Measurements from ENCODE around the gene CCL4L2. TPM values are rescaled to one million over a fixed set of nuclear protein-coding genes. Genes with fewer than 3 reads are reported as not detected.
"Not testable (repeated sequence)": the region's sequence is repeated elsewhere in the genome, so short reads cannot be mapped to it uniquely, and the experiment has no call there.

The CCL4L2 gene
- total RNA-seq, 2 donors from 2014 or later, result 24.9 to 37.4 TPM

DNA sequence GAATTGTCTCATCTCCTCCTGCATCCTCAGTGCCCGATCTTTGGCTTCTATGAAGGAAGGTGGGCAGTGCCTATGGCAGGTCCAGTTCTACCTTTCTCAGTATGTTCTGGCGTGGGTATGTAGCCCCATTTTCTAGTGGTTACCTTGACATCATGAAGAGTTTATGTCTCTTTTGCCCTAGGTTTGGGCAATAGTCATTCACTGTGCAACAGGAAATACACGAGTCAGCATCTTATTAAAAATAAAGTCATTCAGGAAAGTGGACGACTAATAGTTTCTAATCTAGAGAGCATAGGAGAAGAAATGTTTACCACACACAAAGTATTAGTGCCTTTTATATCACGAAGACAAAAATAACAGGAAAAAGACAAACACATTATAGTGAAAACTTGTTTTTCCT lies 20.9 kb upstream of the CCL4L2 start:
- peaks cover 66 to 87% of the 10 kb centered on the region in 2 donors for H3K4me1 Mint-ChIP-seq (ENCODE audit: low read depth in 2 of 2)

DNA sequence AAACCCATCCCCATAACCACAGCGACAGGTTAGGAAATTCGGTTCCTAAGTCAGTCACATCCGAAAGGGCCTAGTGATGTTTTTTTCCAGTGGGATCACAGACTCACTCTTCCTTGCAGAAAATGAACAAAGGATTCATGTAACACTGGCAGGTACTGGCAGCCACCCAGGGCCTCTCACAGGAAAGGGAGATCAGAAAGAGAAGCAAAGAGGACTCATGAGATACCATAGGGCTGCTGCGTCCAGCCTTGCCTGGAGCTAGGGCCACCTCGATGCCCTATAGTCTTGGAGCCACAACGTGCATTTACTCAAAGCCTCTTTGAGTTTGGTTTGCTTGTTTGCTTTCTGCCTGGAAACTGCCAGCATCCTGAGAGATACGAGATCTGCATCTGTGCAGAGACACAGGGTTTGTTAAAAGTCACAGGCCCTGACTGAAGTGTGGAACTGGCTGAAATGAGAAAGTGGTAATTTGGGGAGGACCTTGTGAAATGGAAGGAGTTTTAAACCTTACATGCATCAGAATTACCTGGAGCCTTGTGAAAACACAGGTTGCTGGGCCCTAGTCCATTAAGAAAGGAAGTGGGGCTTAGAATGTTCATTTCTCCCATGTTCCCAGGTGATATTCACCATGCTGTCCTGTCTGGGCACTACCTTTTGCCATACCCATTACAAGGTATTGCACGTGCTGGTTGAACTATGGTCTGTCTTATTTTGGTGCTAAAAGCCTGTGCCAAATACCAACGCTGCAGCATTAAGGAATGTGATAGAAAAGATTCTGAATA lies 20.1 kb upstream of the CCL4L2 start:
- H3K9me3 Mint-ChIP-seq; ATAC-seq; DNase-seq (ENCODE audit: low spot score); H3K36me3 Mint-ChIP-seq; H3K27me3 Mint-ChIP-seq: not testable (repeated sequence)
- Mint-ChIP-seq H3K27ac (peak overlapping the region; percentile 77 to 84), H3K4me1 (ENCODE audit: low read depth in 2 of 2) (peaks cover 66 to 84% of the 10 kb centered on the region in 2 donors), H3K4me3 (peak overlapping the region; percentile 77)

More for the DNA sequence above, 20.9 kb upstream of the CCL4L2 start:
- not testable (repeated sequence) for DNase-seq (ENCODE audit: low spot score); H3K27me3 Mint-ChIP-seq; H3K36me3 Mint-ChIP-seq; H3K9me3 Mint-ChIP-seq; ATAC-seq
- H3K4me3 Mint-ChIP-seq, result peak overlapping the region; percentile 77
- peak overlapping the region; percentile 56 to 84 for H3K27ac Mint-ChIP-seq

DNA sequence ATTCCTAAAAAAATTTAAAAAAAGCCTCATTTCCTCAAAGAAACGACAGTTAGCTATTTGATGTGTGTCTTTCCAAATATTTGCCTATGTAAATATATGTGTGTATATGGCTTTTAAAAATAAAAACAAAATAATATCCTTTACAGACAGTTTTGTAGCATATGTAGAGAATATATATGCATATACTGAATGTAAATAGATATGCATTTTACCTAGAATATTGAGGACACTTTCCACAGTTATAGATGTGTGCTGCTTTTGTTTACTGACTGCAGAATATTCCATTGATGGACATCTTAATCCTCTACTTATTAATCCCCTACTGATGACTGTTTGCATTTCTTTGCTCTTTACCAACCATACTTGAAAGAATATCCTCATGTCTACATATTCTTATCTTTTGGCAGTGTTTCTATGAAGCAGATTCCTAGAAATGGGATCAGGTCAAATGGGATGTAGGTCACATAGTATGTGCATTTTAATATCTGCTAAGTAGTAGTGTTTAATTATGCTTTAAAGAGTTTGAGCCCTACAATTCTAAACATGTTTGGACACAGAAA lies 17.6 kb upstream of the CCL4L2 start:
- Mint-ChIP-seq H3K4me1 (ENCODE audit: low read depth in 2 of 2) (peaks cover 73 to 90% of the 10 kb centered on the region in 2 donors), H3K9me3 (no peaks in the 10 kb centered on the region), H3K27ac (no peak overlapping the region), H3K27me3 (no peaks in the 10 kb centered on the region), H3K4me3 (no peak overlapping the region), H3K36me3 (no peaks in the 10 kb centered on the region)
- DNase-seq (ENCODE audit: low spot score) (no peak), ATAC-seq (no peak)

DNA sequence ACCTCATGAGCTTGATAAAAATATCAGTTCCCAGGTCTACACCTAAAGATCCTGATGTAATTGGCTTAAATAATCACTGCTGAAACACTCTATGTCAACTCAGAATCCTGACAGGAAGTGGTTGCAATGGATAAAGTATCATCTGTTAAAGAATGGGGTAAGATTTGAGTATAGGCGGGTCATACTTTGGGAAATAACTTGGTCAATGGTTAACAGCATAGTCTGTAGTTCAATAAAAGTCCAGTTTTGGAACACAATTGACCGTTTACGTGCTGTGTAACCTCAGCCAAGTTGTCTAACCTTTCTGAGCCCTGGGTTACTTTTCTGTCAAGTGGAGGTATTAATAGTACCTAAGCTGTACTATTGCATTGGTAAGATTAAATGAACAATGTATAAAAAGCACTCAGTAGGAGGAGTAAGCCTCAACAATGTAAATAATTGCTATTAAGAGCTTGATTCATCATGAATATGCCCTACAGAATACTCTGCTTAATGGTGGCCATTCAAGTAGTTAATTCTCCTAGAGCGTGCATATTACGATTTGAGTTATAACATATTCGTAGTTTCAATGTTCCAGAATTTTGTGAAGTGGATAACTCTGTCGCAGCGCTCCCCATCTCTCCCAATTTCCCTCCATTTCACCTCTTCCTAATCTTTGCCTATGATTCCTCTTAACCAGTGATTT lies 16.6 kb upstream of the CCL4L2 start:
- H3K27ac Mint-ChIP-seq; H3K9me3 Mint-ChIP-seq; DNase-seq (ENCODE audit: low spot score); H3K36me3 Mint-ChIP-seq; ATAC-seq; H3K27me3 Mint-ChIP-seq: not testable (repeated sequence)
- H3K4me3 Mint-ChIP-seq, result peak overlapping the region; percentile 16
- peaks cover 74 to 90% of the 10 kb centered on the region in 2 donors for H3K4me1 Mint-ChIP-seq (ENCODE audit: low read depth in 2 of 2)

DNA sequence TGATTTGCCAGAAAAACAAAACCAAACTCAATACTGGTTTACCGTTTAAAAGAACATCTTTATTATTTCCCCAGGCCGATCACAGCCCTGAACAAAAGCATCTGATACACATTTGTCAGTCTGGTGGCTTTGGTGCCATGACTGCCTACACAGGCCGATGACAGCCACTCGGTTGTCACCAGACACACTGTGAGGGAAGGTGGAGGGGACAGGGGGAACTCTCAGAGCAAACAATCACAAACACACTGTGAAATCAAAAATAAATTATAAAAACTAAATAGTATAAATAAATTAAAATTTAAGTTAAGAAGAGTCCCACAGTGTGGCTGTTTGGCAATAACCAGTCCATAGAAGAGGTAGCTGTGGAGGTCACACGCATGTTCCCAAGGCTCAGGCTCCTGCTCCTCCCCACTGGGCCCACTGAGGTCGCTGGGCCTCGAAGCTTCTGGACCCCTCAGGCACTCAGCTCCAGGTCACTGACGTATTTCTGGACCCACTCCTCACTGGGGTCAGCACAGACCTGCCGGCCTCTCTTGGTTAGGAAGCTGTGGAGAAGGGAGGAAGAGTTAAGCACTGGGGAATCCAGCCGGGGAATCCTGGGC lies 15.9 kb upstream of the CCL4L2 start:
- H3K27me3 Mint-ChIP-seq; H3K36me3 Mint-ChIP-seq; H3K9me3 Mint-ChIP-seq; ATAC-seq; DNase-seq (ENCODE audit: low spot score): not testable (repeated sequence)
- peak overlapping the region; percentile 16 for H3K4me3 Mint-ChIP-seq
- H3K27ac Mint-ChIP-seq, result peak overlapping the region; percentile 77 to 91
- H3K4me1 Mint-ChIP-seq (ENCODE audit: low read depth in 2 of 2), result peaks cover 72 to 91% of the 10 kb centered on the region in 2 donors

DNA sequence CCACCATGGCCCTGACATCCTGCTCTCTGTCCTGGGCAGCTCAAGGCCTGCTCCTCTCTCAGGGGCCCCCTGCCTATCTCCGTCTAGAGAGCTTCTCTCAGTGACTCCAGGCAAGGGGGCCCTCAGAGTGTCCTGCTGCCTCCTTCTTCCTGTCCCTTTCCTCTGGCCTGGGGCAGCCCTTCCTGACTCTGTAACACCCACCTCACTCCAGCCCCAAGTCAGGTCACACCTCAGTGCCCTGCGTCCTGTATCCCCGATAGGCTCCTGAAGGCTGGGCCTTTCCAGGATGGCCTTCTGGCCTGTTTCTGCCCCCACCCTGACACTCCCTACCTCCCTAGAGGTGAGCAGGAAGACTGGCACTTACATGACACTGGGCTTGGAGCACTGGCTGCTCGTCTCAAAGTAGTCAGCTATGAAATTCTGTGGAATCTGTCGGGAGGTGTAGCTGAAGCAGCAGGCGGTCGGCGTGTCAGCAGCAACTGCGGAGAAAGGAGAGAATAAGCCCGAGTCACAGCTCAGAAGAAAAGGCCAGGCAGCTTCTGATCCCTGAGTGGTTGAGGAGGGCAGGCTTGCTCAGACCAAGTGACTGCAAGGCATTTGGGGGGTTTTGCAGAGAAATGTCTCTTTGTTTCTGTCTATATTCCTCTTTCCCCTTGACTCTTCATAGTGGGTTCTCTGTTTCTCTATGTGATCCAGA lies 15.3 kb upstream of the CCL4L2 start:
- H3K27ac Mint-ChIP-seq, result peak overlapping the region; percentile 77 to 91
- DNase-seq (ENCODE audit: low spot score) (no peak), ATAC-seq (no peak)
- H3K9me3 Mint-ChIP-seq, result no peaks in the 10 kb centered on the region
- no peaks in the 10 kb centered on the region for H3K36me3 Mint-ChIP-seq
- H3K4me1 Mint-ChIP-seq (ENCODE audit: low read depth in 2 of 2), result peaks cover 72 to 91% of the 10 kb centered on the region in 2 donors
- H3K27me3 Mint-ChIP-seq, result no peaks in the 10 kb centered on the region
- H3K4me3 Mint-ChIP-seq, result peak overlapping the region; percentile 72

DNA sequence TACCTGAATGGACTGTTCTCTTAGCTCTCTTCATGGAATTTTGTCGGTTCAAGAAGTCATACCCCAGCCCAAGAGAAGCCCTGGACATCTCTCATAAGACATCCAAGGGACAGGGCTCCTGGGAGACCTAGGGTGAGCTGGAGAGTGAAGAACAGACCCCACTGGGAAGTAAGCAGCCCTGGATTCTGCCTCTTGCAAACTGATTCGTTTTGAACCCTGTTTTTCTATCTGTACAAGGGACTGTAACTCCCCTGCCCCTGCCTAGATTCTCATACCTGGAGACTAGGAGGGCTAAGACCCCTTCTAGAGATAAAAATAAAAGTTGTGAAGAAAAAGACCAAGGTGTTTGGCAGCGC lies 14.8 kb upstream of the CCL4L2 start:
- DNase-seq (ENCODE audit: low spot score) (no peak), ATAC-seq (no peak)
- Mint-ChIP-seq H3K9me3 (no peaks in the 10 kb centered on the region), H3K4me3 (peak overlapping the region; percentile 72), H3K27me3 (no peaks in the 10 kb centered on the region), H3K27ac (peak overlapping the region; percentile 77 to 91), H3K4me1 (ENCODE audit: low read depth in 2 of 2) (peaks cover 70 to 91% of the 10 kb centered on the region in 2 donors), H3K36me3 (no peaks in the 10 kb centered on the region)

DNA sequence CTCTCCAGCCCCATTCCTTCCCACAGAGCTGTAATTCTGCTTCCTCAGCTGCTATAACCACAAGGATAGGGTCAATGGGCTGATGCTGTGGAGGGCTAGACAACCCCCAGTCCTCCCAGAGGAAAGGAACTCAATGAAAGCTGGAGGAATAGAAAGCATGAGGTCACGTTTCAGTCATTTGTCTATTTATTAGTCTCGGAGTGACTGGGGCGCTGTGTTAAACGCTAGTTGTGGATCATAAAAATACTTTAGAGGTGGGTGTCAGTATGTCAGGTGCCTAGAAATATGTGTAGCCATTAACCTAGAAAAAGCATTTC lies 13.5 kb upstream of the CCL4L2 start:
- Mint-ChIP-seq H3K36me3 (no peaks in the 10 kb centered on the region), H3K4me1 (ENCODE audit: low read depth in 2 of 2) (peaks cover 70 to 91% of the 10 kb centered on the region in 2 donors), H3K4me3 (peak overlapping the region; percentile 72), H3K27me3 (no peaks in the 10 kb centered on the region), H3K27ac (peak overlapping the region; percentile 77 to 91), H3K9me3 (no peaks in the 10 kb centered on the region)
- DNase-seq (ENCODE audit: low spot score) (no peak), ATAC-seq (no peak)

DNA sequence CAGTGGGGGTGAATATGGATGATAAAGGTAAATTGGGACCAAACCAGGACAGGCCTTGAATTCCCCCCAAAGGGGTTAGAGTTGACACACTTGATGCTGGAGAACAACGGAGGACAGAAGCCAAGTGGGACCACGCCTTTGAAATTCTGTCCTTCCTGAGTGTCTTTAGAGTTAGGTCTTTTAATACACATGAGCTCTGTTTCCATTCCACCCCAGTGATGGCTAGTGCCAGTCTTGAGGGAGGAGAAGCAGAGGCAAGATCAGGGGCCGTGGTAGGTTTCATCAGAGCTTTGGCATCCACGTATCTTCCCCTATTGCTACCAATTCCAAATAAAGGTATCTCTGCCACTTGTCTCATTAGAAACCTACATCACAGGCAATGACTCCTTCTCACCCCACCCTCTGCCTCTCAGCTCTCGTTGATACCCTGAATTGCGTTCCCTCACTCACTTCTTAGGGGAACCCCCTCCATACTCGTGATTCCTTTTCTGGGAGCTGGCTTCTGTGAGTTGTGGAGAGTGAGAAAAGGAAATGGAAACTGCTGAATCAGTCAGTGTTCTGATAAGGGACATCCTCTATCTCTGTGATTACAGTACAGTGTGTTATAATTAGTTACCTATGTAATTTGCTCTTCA lies 11.9 kb upstream of the CCL4L2 start:
- peak; percentile 58 to 60 for ATAC-seq
- Mint-ChIP-seq H3K27me3 (no peaks in the 10 kb centered on the region), H3K36me3 (no peaks in the 10 kb centered on the region), H3K9me3 (no peaks in the 10 kb centered on the region), H3K27ac (peak overlapping the region; percentile 47 to 64), H3K4me3 (peak overlapping the region; percentile 55), H3K4me1 (ENCODE audit: low read depth in 2 of 2) (peaks cover 68 to 88% of the 10 kb centered on the region in 2 donors)
- peak; percentile 74 for DNase-seq (ENCODE audit: low spot score)

DNA sequence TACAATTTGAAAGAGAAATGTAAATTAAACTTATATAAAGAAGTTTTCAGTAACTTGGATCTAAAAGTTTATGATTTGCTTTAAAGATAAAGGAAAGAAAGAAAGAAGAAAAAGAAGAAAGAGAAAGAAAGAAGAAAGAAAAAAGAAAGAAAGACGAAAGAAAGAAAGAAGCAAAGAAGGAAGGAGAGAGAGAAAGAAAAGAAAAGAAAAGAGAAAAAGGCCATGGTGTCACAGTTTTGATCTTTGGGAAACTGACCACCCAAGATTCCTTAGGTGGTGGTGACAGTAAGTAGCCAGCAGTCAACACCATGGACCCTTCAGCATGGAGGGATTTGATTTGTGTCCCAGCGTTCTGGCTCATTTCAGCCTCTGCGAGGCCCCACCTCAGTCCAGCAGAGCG lies 9.8 kb upstream of the CCL4L2 start:
- H3K4me1 Mint-ChIP-seq (ENCODE audit: low read depth in 2 of 2), result peaks cover 61 to 79% of the 10 kb centered on the region in 2 donors
- H3K4me3 Mint-ChIP-seq; H3K36me3 Mint-ChIP-seq; H3K27me3 Mint-ChIP-seq; ATAC-seq; H3K9me3 Mint-ChIP-seq; H3K27ac Mint-ChIP-seq; DNase-seq (ENCODE audit: low spot score): not testable (repeated sequence)

DNA sequence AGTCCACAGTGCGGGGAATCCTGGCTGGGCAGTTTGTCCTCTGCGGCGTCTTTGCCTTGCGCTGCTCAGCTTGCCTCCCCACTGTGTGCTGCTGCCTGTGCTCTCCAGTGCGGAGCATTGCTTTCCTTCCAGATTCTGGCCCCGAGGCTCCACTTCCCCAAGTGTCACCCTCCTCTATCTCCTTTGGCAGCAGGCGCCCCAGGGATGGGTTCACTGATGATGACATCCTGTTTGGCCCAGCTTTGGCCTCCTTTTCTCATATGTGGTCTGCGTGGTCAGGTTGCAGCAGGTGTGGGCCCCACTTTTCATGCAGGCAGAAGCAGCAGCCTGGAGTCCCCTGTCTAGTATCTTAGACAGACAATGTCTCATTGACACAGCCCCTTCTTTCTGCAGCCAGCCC lies 9.4 kb upstream of the CCL4L2 start:
- Mint-ChIP-seq H3K4me3 (peak overlapping the region; percentile 9), H3K4me1 (ENCODE audit: low read depth in 2 of 2) (peaks cover 59 to 79% of the 10 kb centered on the region in 2 donors), H3K27ac (peak overlapping the region in 1 of 2 donors; percentile 2)
- not testable (repeated sequence) for DNase-seq (ENCODE audit: low spot score); H3K27me3 Mint-ChIP-seq; ATAC-seq; H3K9me3 Mint-ChIP-seq; H3K36me3 Mint-ChIP-seq

DNA sequence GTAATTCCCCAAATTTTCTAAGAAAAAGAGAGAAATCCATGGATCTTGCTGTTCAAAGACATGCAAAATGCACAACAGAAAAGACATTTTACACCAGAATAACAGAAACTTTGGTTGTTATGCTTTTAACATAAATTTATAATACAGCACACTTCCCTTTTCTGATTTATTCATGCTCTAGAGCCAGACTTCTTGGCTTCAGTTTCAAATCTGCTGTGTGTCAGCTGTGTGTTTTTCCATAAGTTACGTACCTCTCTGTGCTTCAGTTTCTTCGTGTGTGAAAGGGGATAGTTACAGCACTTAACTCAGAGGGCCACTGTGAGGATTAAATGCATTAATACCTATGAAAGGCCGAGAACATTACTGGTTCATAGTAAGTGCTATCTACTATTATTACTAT lies 7.5 kb upstream of the CCL4L2 start:
- Mint-ChIP-seq H3K4me1 (ENCODE audit: low read depth in 2 of 2) (peaks cover 55 to 72% of the 10 kb centered on the region in 2 donors), H3K27me3 (no peaks in the 10 kb centered on the region), H3K9me3 (no peaks in the 10 kb centered on the region), H3K36me3 (no peaks in the 10 kb centered on the region), H3K4me3 (no peak overlapping the region), H3K27ac (peak overlapping the region in 1 of 2 donors; percentile 38)
- DNase-seq (ENCODE audit: low spot score) (no peak), ATAC-seq (no peak)
